Activated naive CD8-positive, alpha-beta T cell (primary cell): ENCODE measurements around the gene TMEM132C.

Experiments
- H3K27ac Mint-ChIP-seq: one replicate; pipeline ENCODE4 v1.8.0; 2021; ENCODE audit warnings: mixed read lengths
- H3K27me3 Mint-ChIP-seq: one replicate; pipeline ENCODE4 v1.8.0; 2021; ENCODE audit warnings: mixed read lengths
- H3K36me3 Mint-ChIP-seq: one replicate; pipeline ENCODE4 v1.8.0; 2021; ENCODE audit warnings: mixed read lengths
- H3K4me1 Mint-ChIP-seq: one replicate; pipeline ENCODE4 v1.8.0; 2021; ENCODE audit warnings: low read depth, mixed read lengths
- H3K4me3 Mint-ChIP-seq: one replicate; pipeline ENCODE4 v1.8.0; 2021; ENCODE audit warnings: mild to moderate bottlenecking, mixed read lengths
- H3K9me3 Mint-ChIP-seq: one replicate; pipeline ENCODE4 v1.8.0; 2021; ENCODE audit warnings: low read depth, mixed read lengths

The TMEM132C gene

DNA sequence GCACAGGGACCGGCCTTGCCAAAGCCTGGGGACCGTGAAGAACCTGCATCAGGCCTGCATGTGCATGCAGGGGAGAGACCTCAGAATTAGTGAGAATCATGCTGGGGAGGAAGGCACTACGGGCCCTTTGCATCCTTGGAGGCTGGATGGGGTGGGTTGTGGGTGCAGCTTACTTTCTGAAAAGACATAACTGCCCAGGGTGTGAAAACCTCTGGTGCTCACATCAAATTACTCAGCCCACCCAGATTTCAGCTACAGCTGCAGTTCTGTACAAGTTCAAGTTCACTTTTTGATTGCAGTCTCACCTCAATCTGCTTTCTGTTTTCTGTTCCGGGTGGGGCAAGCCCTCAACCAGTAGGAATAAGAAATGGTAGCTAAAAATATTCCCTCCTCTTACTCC is 426.1 kb downstream of the TMEM132C start:
- Mint-ChIP-seq H3K9me3 (no peaks in the 10 kb centered on the region), H3K27ac (no peak overlapping the region), H3K4me3 (no peak overlapping the region), H3K36me3 (no peaks in the 10 kb centered on the region), H3K27me3 (no peaks in the 10 kb centered on the region), H3K4me1 (no peaks in the 10 kb centered on the region)

DNA sequence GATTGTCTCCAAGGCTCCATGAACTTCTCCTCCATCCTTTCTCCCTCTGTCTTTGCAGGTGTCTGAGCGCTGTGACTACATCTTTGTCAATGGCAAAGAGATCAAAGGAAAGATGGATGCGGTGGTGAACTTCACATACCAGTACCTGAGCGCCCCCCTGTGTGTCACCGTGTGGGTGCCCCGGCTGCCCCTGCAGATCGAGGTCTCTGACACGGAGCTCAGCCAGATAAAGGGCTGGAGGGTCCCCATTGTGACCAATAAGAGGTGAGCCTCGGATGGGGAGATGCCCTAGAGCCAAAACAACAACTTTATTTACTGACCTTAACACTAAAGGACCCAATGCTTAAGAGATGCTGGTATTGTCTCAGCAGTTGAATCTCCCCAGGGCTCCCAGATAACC is 426.8 kb downstream of the TMEM132C start:
- H3K27ac Mint-ChIP-seq = no peak overlapping the region
- no peaks in the 10 kb centered on the region for H3K36me3 Mint-ChIP-seq
- H3K27me3 Mint-ChIP-seq = no peaks in the 10 kb centered on the region
- no peaks in the 10 kb centered on the region for H3K9me3 Mint-ChIP-seq
- no peak overlapping the region for H3K4me3 Mint-ChIP-seq
- no peaks in the 10 kb centered on the region for H3K4me1 Mint-ChIP-seq

DNA sequence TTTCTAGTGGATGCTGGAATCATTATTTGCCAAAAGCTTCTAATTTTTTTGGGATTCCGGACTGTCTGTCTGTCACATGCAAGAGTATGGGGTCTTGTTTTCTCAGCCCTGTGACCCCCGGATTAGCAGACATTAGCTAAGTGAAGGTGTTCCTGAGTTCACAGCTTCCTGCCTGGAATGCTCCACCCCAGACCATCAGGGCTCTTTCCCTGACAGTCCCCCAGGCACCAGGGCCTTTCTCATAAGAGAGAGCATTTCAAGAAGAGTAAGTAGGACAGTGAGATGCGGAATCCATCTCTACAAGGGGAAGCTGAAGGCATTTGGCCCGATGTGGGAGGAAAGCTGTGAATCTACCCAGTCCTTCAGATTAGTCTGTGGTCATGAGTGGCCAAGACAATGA is 427.5 kb downstream of the TMEM132C start:
- H3K9me3 Mint-ChIP-seq = no peaks in the 10 kb centered on the region
- no peaks in the 10 kb centered on the region for H3K27me3 Mint-ChIP-seq
- no peak overlapping the region for H3K27ac Mint-ChIP-seq

DNA sequence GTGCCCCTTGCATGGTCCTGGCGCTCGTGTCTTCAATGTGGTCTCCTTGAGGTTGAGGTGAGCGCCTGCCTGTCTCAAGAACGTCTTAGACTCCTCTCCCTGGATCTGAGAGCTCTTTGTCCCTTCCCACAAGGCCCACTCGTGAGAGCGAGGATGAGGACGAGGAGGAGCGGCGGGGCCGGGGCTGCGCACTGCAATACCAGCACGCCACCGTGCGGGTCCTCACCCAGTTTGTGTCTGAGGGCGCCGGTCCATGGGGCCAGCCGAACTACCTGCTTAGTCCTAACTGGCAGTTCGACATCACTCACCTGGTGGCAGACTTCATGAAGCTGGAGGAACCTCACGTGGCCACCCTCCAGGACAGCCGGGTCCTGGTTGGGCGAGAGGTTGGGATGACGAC is 428.7 kb downstream of the TMEM132C start:
- no peaks in the 10 kb centered on the region for H3K9me3 Mint-ChIP-seq
- H3K27ac Mint-ChIP-seq = no peak overlapping the region
- H3K4me1 Mint-ChIP-seq = no peaks in the 10 kb centered on the region

More for the DNA sequence above, 427.5 kb downstream of the TMEM132C start:
- no peak overlapping the region for H3K4me3 Mint-ChIP-seq
- H3K36me3 Mint-ChIP-seq = no peaks in the 10 kb centered on the region
- H3K4me1 Mint-ChIP-seq = no peaks in the 10 kb centered on the region

DNA sequence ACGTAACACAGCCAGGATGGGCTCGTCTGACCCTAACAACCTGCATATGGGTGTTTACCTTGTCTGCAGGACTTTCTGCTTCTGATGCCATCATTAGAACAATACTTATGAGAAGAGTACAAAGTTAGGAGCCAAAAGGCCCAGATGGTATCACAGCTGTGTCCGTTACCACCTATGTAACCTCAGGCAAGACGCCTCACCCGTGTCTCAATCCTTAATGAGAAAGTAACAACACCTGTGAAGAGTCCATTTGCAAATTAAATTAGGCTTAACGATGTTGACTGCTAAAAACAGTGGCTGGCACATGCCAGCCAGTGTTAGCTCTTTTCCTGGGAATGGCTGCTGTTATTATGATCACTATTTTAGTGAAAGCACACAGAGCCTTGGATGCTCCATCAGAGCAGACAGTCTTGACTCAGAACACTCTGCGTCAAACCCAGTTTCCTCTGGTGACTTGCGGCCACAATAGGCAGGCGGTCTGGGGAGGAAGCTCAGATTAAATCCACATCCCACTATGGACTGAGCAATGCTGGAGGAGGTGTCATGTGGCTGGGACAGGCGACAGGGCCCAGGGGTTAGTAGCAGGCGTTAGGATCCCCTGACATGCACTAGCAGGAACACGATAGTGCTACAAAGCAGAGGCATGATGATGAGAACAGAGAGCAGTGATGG is 431.5 kb downstream of the TMEM132C start:
- H3K4me3 Mint-ChIP-seq = no peak overlapping the region

More for the DNA sequence above, 428.7 kb downstream of the TMEM132C start:
- no peak overlapping the region for H3K4me3 Mint-ChIP-seq
- H3K36me3 Mint-ChIP-seq = no peaks in the 10 kb centered on the region
- H3K27me3 Mint-ChIP-seq = no peaks in the 10 kb centered on the region

DNA sequence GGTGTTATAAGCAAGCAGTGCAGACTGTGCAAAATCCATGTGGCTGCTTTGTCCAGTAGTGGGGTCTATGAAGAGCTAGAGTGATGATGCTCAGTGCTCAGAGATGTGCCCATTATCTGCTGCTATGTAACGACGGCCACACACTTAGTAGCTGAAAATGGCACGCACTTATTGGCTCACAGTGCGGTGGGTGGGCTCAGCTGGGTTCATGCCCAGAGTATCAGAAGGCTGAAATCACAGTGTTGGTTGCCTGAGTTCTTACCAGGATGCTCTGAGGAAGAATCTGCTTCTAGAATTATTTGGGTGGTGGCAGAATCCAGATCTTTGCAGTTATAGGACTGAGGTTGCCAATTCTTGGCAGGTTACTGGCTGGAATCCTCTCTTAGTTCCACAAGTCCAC is 432.1 kb downstream of the TMEM132C start:
- no peak overlapping the region for H3K4me3 Mint-ChIP-seq
- H3K36me3 Mint-ChIP-seq = no peaks in the 10 kb centered on the region
- H3K9me3 Mint-ChIP-seq = no peaks in the 10 kb centered on the region
- H3K27ac Mint-ChIP-seq = no peak overlapping the region
- H3K4me1 Mint-ChIP-seq = no peaks in the 10 kb centered on the region
- H3K27me3 Mint-ChIP-seq = peaks cover 2% of the 10 kb centered on the region

More for the DNA sequence above, 431.5 kb downstream of the TMEM132C start:
- Mint-ChIP-seq H3K27ac (no peak overlapping the region), H3K36me3 (no peaks in the 10 kb centered on the region), H3K4me1 (no peaks in the 10 kb centered on the region), H3K9me3 (no peaks in the 10 kb centered on the region), H3K27me3 (peaks cover 2% of the 10 kb centered on the region)

DNA sequence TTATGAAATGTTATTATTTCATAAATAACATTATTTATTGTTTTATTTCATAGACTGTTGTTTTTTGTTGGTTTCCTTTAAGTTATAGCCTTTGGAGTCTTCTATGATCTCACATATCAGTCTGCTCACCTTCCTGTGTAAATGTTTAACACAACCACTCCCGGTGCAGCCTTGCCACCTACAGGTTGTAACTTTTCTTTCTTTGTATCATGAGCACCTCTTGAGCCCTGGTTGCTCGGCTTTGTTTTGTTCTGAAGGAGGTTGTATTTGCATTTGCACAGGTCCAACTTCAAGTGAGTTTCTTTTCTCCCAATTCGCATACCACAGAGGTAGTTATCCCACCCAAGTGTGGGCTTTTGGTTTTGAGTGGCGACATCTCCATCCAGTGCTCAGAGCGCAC is 435.4 kb downstream of the TMEM132C start:
- no peak overlapping the region for H3K27ac Mint-ChIP-seq
- no peaks in the 10 kb centered on the region for H3K36me3 Mint-ChIP-seq
- H3K4me1 Mint-ChIP-seq = no peaks in the 10 kb centered on the region
- peaks cover 4% of the 10 kb centered on the region for H3K27me3 Mint-ChIP-seq
- no peaks in the 10 kb centered on the region for H3K9me3 Mint-ChIP-seq
- no peak overlapping the region for H3K4me3 Mint-ChIP-seq

DNA sequence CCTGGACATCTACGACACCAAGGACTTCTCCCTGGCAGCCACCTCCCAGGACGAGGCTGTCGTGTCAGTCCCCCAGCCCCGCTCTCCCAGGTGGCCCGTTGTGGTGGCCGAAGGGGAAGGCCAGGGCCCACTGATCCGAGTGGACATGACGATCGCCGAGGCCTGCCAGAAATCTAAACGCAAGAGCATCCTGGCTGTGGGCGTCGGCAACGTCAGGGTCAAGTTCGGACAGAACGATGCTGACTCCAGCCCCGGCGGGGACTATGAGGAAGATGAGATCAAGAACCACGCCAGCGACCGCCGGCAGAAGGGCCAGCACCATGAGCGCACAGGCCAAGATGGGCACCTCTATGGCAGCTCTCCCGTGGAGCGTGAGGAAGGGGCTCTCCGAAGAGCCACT is 438.2 kb downstream of the TMEM132C start:
- Mint-ChIP-seq H3K27me3 (peaks cover 4% of the 10 kb centered on the region), H3K4me1 (no peaks in the 10 kb centered on the region), H3K36me3 (no peaks in the 10 kb centered on the region), H3K9me3 (no peaks in the 10 kb centered on the region), H3K4me3 (no peak overlapping the region), H3K27ac (no peak overlapping the region)

DNA sequence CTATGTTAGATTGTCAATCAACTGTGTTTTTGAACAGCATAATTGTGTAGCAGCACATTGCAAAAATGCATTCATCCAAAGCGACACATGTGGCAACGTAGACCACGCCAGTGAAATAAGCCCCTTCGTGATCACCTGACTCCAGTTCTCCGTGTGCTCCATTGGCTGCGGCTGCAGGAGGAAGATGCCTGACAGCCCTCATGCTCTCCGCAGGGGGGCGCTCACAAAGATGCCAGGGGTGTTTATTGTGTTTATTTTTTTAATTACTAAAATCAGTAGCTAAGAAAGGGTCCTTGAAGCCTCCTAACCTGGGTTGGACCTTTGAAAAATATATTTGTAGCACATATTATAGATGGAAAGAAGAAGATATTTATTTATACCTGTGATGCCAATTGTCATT is 440.5 kb downstream of the TMEM132C start:
- Mint-ChIP-seq H3K27ac (no peak overlapping the region), H3K4me3 (no peak overlapping the region), H3K36me3 (no peaks in the 10 kb centered on the region), H3K9me3 (no peaks in the 10 kb centered on the region), H3K4me1 (no peaks in the 10 kb centered on the region), H3K27me3 (peaks cover 4% of the 10 kb centered on the region)

DNA sequence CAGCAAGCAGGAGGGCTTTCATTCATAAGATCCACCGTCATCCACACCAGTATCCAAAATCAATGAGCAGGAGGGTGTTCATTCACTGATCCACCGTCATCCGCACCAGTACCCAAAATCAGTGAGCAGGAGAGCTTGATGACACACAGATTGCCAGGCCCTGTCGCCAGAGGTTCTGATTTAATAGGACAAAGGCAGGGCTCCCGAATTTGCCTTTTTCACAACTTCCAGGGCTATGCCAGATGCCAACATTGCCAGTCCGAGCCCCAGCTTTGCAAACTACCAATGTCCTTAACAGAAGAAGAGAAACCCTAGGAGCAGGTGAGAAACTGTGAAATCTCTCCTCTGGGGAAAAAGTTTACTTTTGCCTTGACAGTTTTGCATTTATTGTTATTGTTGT is 441.8 kb downstream of the TMEM132C start:
- no peak overlapping the region for H3K27ac Mint-ChIP-seq
- H3K4me3 Mint-ChIP-seq = no peak overlapping the region
- no peaks in the 10 kb centered on the region for H3K36me3 Mint-ChIP-seq
- no peaks in the 10 kb centered on the region for H3K4me1 Mint-ChIP-seq
- H3K27me3 Mint-ChIP-seq = peaks cover 2% of the 10 kb centered on the region
- no peaks in the 10 kb centered on the region for H3K9me3 Mint-ChIP-seq

DNA sequence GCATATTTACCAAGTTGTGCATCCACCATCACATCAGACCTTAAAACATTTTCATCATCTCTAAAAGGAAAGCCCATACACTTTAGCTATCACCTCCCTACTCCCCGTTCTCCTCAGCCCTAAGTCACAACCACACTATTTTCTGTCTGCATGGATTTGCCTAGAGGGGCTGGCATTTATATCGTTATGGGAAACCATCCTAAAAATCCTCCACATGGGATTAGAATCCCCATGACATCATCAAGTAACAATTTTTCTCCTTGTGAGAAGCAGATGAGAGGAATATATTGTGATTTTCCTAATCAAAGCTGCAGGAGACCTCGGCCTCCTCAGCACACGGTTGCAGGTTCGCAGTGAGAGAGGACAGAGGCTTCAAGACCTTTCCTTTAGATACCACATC is 442.7 kb downstream of the TMEM132C start:
- Mint-ChIP-seq H3K4me3 (no peak overlapping the region), H3K27me3 (peaks cover 2% of the 10 kb centered on the region), H3K36me3 (no peaks in the 10 kb centered on the region), H3K27ac (no peak overlapping the region), H3K4me1 (no peaks in the 10 kb centered on the region), H3K9me3 (no peaks in the 10 kb centered on the region)

DNA sequence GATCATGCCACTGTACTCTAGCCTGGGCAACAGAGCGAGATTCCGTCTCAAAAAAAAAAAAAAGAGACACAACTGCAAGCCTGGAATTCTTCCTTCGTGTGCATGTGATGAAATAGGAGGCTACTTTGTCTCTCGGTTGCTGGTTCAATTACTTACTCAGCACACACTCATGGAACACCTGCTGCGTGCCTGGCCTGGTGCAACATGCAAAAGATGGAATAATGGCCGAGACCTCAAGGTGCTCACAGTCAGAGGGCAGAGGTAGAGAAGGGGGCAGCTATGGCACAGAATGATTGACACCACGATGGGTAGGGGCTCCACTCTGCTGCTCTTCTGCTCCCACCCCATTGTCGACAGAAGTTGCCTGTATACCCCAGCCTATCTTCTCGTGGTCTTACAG is 444.5 kb downstream of the TMEM132C start:
- no peaks in the 10 kb centered on the region for H3K9me3 Mint-ChIP-seq
- no peak overlapping the region for H3K4me3 Mint-ChIP-seq
- H3K27ac Mint-ChIP-seq = no peak overlapping the region
- H3K4me1 Mint-ChIP-seq = no peaks in the 10 kb centered on the region
- H3K36me3 Mint-ChIP-seq = no peaks in the 10 kb centered on the region
- H3K27me3 Mint-ChIP-seq = no peaks in the 10 kb centered on the region

DNA sequence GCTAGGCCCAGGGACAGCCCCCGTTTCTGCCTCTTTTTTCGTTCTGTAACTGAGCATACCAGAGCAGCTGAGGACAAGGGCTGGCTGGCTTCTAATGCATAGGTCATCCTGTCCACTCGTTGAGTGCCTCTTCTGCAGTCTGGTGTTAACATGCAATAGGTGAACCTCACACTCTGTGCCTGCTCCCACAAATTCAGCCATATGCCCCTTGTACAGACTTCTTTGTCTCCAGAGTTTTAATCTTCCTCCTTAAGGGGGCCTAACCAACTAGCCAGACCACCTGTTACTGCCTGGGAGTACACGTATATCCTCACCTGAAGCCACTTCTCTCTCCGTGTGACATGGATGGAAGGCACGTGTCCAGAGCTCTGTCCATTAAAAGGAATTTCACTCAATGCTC is 445.7 kb downstream of the TMEM132C start:
- Mint-ChIP-seq H3K4me3 (no peak overlapping the region), H3K9me3 (peaks cover under 1% of the 10 kb centered on the region), H3K36me3 (no peaks in the 10 kb centered on the region), H3K27ac (no peak overlapping the region), H3K27me3 (no peaks in the 10 kb centered on the region), H3K4me1 (no peaks in the 10 kb centered on the region)

DNA sequence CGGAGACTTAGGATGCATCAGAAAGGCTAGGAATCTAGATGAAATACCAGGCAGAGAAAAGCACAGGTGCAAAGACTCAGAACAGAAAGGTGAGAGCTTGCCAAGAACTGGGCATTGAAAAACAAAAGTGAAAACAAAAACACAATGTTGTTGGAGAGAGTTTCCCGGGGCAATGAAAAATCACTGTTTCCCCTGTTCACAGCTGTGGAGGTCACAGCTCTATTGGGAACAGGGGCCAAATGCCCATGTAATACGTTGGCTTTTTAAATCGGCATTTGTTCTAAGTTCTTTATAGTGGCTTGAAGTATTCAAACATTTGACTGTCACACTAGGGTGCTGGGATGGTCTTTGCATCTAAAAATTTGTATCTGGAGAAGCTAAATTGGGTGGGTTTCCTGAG is 448.5 kb downstream of the TMEM132C start:
- no peak overlapping the region for H3K4me3 Mint-ChIP-seq
- no peak overlapping the region for H3K27ac Mint-ChIP-seq
- H3K4me1 Mint-ChIP-seq = no peaks in the 10 kb centered on the region
- H3K27me3 Mint-ChIP-seq = no peaks in the 10 kb centered on the region
- H3K36me3 Mint-ChIP-seq = no peaks in the 10 kb centered on the region
- peaks cover 4% of the 10 kb centered on the region for H3K9me3 Mint-ChIP-seq

DNA sequence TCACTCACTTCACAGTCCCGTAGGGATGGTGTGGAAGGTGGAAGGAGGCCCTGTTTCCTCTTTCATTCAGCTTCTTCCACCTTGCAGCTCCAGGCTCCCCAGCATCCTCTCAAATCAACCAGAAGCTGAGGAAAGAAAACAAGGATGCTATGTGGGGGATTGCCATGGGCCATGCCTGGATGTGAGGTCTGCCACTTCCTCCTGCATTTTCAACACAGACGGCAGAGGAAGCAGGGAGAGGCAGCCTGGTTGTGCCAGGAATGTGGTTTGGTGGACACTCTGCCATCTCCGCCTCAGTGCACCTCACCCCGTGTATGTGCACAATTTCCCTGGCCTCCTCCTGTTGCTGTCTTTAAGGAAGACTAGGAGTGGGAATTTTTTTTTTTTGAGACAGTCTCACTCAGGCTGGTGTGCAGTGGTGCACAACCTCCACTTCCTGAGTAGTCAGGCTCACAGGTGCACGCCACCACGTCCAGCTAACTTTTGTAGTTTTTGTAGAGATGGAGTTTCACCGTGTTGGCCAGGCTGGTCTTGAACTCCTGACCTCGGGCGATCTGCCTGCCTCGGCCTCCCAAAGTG is 457.6 kb downstream of the TMEM132C start:
- Mint-ChIP-seq H3K9me3 (no peaks in the 10 kb centered on the region), H3K4me1 (no peaks in the 10 kb centered on the region), H3K4me3 (no peak overlapping the region), H3K36me3 (no peaks in the 10 kb centered on the region), H3K27me3 (peaks cover 7% of the 10 kb centered on the region), H3K27ac (no peak overlapping the region)

DNA sequence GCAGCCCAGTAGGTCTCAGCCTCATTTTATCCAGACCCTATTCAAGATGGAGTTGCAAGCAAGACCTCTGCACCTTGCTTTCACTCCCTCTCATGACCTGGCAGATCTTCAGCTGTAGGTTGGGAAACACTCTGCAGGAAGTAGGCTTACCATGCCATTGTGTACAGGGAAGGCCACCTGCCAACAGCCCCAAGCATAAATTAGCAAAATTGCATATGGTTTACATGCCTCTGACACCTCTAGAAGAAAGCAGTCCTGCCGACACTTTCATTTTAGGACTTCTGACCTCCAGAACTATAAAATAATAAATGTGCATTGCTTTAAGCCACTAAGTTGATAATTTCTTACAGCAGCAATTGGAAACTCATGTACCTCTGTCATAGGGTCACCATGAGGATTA is 459.9 kb downstream of the TMEM132C start:
- Mint-ChIP-seq H3K27ac (no peak overlapping the region), H3K36me3 (no peaks in the 10 kb centered on the region), H3K4me3 (no peak overlapping the region)

More for the DNA sequence above, 459.9 kb downstream of the TMEM132C start:
- Mint-ChIP-seq H3K9me3 (no peaks in the 10 kb centered on the region), H3K27me3 (peaks cover 8% of the 10 kb centered on the region), H3K4me1 (no peaks in the 10 kb centered on the region)
